GM20431 (cell line): Measurements from ENCODE around the gene DDR2.

Experiments used
- in situ Hi-C: fragments of 300-500 bp; cut with MseI, MboI; formaldehyde crosslinking; loops from one replicate; pipeline ENCODE4 v1.15.0; 2020; ENCODE audit warnings: low sequenced_read_pairs; ENCODE audit not compliant: unreplicated experiment

The DDR2 gene

DNA sequence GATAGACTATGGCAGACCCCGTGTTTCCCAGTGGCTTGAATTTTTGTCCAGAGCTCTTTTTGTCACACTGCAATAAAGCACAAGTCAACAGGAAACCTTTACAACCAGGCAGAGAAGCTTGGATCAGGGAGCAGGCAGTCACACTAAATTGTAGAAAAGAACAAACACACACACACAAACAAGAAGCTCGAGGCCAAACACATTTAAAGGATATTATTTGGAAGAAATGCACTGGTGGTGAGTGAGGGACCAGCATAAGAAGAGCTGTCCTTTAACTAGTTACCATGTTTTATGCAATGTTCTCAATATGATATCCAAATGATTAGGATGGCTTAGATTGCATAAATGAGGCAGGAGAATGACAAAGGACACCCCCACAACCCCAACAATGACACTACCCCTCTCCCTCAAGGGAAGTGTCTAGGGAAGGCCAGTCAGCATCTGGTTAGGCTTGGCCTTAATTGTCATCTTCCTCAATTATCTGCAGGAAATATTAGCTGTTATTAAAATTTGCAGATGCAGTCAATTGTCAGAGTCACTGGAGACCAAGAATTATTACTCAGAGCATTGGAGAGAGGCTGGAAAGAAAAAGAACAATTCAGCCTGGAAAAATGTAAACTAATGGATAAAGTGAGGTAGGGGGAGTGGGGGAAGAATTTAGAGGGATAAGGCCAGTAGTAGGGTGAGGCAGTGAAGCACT lies 35.3 kb downstream of the DDR2 start:
- in situ Hi-C loops: no loop called here

GRCh38 chr1:162670928-162671663 lies 38.8 kb downstream of the DDR2 start:
- in situ Hi-C loops: no loop called here

GRCh38 chr1:162671664-162672410 lies 39.6 kb downstream of the DDR2 start:
- in situ Hi-C loops: no loop called here

DNA sequence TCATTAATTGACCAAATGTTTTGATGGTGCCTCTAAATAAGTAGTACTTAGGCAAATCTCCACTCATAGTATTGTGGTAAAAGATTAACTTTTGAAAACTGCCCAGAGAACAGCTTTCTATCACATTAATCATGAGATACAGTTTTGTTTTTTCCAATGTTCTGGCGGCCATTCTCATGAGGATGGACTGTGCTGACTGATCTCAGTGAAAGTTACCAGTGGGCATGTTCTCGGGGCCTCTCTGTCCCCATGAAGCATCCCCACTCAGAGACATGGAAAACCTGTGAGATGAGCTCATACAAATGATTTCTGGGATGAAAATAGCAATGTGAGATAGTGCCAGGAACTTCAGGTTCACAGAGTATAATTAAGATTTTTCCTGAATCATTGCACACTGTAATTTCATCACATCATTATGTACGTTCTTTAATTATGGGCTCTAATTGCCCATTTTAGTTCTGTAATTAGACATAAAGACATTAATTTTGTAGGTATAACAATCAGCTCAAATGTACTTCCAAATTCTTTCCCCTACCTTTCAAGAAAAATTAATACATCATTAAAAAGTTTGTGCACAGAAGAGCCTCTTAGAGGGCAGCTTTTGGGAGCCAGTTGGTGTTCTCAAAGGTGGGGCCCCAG lies 40.5 kb downstream of the DDR2 start:
- in situ Hi-C loops: no loop called here

GRCh38 chr1:162674034-162674608 lies 41.9 kb downstream of the DDR2 start:
- in situ Hi-C loops: no loop called here

GRCh38 chr1:162676087-162676486 lies 43.8 kb downstream of the DDR2 start:
- in situ Hi-C loops: no loop called here

GRCh38 chr1:162676750-162677149 lies 44.5 kb downstream of the DDR2 start:
- in situ Hi-C loops: no loop called here

DNA sequence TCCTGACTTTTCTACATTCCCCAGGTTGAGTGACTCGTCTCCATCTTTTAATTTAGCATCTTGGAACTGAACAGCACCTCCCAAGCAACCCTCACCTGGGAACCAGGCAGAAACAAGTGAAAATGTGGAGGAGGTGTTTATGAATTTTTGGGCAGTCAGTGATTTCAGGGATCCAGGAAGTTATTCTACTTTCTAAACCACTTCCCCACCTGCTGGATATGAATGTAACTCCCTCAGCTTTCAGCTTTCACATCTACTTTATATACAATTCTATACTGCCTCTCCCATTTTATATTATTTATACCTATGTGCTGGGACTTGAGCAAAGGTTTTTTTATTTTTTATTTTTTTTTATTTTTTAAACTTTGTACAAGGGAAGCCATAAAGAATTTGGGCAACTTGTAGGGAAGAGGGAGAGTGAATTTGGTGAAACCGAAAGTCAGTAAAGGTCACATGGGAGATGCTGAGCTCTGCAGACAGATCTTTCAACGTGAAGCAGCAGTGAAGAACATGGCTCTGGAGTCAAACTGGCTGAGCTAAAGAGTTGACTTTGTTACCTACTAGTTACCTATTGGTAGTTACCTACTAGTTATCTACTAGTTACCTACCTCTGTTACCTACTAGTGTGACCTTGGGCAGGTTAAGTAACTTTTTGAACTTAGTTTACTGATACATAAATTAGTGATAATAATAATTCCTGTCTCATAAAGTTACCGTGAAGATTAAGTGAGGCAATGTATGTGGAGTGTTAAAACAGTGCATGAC lies 45.5 kb downstream of the DDR2 start:
- in situ Hi-C loops: no loop called here

DNA sequence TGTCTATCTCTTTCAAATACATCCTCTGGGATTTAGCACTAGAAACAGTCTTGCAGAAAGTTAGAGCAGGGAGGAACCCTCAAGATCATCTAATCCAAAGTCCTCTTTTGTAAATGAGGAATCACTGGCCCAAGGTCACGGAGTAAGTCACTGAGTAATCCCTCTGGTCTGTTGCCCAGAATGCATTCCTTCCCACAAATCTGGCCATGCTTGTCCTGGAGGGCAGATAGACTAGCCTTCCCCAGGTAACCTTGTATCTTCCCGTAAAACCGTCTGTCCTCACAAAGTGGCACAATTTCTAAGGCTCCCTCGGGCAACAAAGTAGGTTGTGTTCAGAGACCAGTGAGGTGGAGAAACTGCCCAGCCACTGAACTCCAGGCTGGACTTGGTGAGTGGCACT lies 46.2 kb downstream of the DDR2 start:
- in situ Hi-C loops: no loop called here

DNA sequence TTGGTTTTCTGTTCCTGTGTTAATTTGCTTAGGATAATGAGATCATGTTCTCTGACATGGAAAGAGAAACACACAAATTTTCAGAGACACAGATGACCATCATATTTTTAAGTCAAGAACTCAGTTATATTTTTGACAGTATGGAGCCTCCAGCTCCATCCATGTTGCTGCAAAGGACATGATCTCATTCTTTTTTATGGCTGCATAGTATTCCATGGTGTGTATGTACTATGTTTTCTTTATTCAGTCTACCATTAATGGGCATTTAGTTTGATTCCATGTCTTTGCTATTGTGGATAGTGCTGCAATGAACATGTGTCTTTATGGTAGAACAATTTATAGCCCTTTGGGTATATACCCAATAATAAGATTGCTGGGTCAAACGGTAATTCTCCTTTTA lies 47.0 kb downstream of the DDR2 start:
- in situ Hi-C loops: no loop called here

- in situ Hi-C loops: no loop called here
Observed at GRCh38 chr1:162680419-162681121, 48.3 kb downstream of the DDR2 start.

GRCh38 chr1:162681122-162681436 lies 48.8 kb downstream of the DDR2 start:
- in situ Hi-C loops: no loop called here

DNA sequence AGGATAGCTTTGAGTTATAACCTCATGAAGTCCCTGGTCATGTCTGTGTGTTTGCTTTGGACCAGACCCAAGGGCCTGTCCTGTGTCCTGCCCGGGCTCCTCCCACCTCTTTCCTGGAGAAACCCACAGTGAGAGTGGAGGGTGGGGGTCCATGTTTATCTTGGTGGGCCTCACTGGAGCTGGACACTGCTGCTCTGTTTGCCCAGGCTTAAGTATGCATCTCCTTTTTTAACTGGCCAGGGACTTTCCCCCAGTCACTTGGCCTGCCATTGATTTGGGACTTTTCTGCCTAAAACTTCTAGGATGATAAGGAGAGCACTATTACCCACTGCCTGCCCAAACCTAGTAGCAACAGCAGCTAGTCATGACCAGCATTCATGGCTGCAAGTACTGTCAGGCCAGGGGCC lies 49.8 kb downstream of the DDR2 start:
- in situ Hi-C loops: no loop called here

- in situ Hi-C loops: no loop called here
Observed at GRCh38 chr1:162687870-162688269, 55.6 kb downstream of the DDR2 start.

DNA sequence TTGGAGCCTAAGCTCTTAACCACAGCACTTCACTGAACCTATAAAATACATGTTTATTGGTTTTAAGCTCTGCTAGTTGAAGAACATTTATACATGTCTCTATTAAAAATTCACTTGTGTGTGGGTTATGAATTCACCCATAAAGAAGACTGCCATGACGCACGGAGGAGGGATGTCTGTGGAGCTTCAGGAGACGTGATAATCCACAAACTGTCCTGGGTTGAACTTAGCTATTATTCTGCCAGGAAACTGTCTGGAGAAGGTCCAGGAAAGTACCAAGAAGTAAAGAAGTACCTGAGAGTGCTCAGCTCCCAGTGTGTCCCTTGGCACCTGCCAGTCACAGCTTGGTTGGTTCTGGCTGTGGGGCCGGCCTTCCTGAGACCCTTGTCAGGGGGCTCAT lies 56.3 kb downstream of the DDR2 start:
- in situ Hi-C loops: no loop called here

- in situ Hi-C loops: no loop called here
Observed at GRCh38 chr1:162688931-162689330, 56.7 kb downstream of the DDR2 start.

DNA sequence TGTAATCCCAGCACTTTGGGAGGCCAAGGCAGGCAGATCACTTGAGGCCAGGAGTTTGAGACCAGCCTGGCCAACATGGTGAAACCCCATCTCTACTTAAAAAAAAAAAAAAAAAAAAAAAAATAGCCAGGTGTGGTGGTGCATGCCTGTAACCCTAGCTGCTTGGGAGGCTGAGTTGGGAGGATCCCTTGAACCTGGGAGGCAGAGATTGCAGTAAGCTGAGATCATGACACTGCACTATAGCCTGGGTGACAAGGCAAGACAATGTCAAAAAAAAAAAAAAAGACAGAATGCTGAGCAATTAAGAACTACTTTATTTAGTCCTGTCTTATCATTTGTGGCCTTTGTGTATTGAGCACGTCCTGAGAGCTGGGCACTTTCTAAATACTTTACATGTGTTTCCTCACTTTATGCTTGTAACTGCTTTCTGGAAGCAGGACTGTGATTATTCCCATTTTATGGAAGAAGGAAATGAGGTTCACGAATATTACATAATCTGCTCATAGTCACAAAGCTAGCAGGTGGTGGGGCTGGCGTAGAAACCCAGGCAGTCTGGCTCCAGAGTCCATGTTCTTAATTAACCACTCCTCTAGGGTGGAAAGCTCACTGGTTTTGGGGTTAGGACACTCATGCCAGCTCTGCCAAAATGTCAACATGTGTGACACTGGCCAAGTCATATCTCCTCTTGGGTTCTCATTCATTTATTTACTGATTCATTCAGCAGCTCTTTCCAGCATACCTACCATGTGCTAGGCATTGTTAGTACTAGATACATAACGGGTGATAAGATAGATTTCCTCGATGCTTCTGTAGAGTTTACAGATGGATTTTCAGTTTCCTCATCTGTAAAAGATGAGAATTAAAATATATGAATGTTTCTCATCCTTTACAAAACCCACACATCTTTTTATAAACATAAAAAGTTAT lies 57.7 kb downstream of the DDR2 start:
- in situ Hi-C loops: no loop called here
